MG63 (cell line): ENCODE results near the gene TMEM63B. TPM values are rescaled to one million over a fixed set of nuclear protein-coding genes. Genes with fewer than 3 reads are reported as not detected.
"Not testable (repeated sequence)": the region's sequence is repeated elsewhere in the genome, so short reads cannot be mapped to it uniquely, and the experiment has no call there.

Source experiments
- DNase-seq: peaks from one replicate; pipeline ENCODE4 v3.0.0-alpha.2; 2020
- H3K27me3 ChIP-seq: fragments of 250-450 bp; sonication (Bioruptor Pico); 2 replicates; pipeline ENCODE4 v1.5.1; 2020; ENCODE audit warnings: mild to moderate bottlenecking, moderate library complexity
- H3K36me3 ChIP-seq: fragments of 250-450 bp; sonication (Bioruptor Pico); 2 replicates; pipeline ENCODE4 v1.5.1; 2020; ENCODE audit warnings: mild to moderate bottlenecking, moderate library complexity
- H3K4me3 ChIP-seq: fragments of 250-450 bp; sonication (Bioruptor Pico); 2 replicates; pipeline ENCODE4 v1.5.1; 2020; ENCODE audit warnings: mild to moderate bottlenecking, moderate library complexity
- H3K9me3 ChIP-seq: fragments of 250-450 bp; sonication (Bioruptor Pico); 2 replicates; pipeline ENCODE4 v1.5.1; 2020; ENCODE audit warnings: mild to moderate bottlenecking, moderate library complexity
- total RNA-seq: library from RNA; depleted of rRNA; stranded (reverse); fragments of >200 nt; shearing (Covaris generic); gene quantifications from 2 replicates; pipeline ENCODE4 v1.2.3, GENCODE V29; 2014; ENCODE audit warnings: low replicate concordance

TMEM63B gene
- total RNA-seq, 1 experiment from 2014 or later: 18.4 TPM

GRCh38 chr6:44171899-44172546 is 44.7 kb downstream of the TMEM63B start:
- H3K27me3 ChIP-seq: peaks cover 7% of the 10 kb centered on the region; the same call in 1 of the 2 replicates
- DNase-seq: no peak
- no peaks in the 10 kb centered on the region for H3K9me3 ChIP-seq
- no peak overlapping the region for H3K4me3 ChIP-seq
- H3K36me3 ChIP-seq: no peaks in the 10 kb centered on the region

- H3K36me3 ChIP-seq: no peaks in the 10 kb centered on the region
- DNase-seq: peak; percentile 99
- H3K27me3 ChIP-seq: peaks cover 7% of the 10 kb centered on the region; the same call in 1 of the 2 replicates
- no peak overlapping the region for H3K4me3 ChIP-seq
- no peaks in the 10 kb centered on the region for H3K9me3 ChIP-seq
Measured at GRCh38 chr6:44172731-44173500, 45.6 kb downstream of the TMEM63B start.

GRCh38 chr6:44176130-44176761 is 48.9 kb downstream of the TMEM63B start:
- Histone ChIP-seq H3K9me3 (no peaks in the 10 kb centered on the region), H3K4me3 (no peak overlapping the region)
- DNase-seq: no peak

GRCh38 chr6:44176762-44177509 is 49.6 kb downstream of the TMEM63B start:
- Histone ChIP-seq H3K27me3 (no peaks in the 10 kb centered on the region), H3K9me3 (no peaks in the 10 kb centered on the region), H3K4me3 (no peak overlapping the region), H3K36me3 (no peaks in the 10 kb centered on the region)
- no peak for DNase-seq

More at GRCh38 chr6:44176130-44176761, 48.9 kb downstream of the TMEM63B start:
- Histone ChIP-seq H3K36me3 (no peaks in the 10 kb centered on the region), H3K27me3 (no peaks in the 10 kb centered on the region)

GRCh38 chr6:44177691-44178423 is 50.5 kb downstream of the TMEM63B start:
- no peaks in the 10 kb centered on the region for H3K36me3 ChIP-seq
- no peak overlapping the region for H3K4me3 ChIP-seq
- peak; percentile 100 for DNase-seq
- H3K9me3 ChIP-seq: no peaks in the 10 kb centered on the region
- no peaks in the 10 kb centered on the region for H3K27me3 ChIP-seq

GRCh38 chr6:44178424-44179071 is 51.2 kb downstream of the TMEM63B start:
- H3K27me3 ChIP-seq: no peaks in the 10 kb centered on the region
- no peak for DNase-seq
- H3K4me3 ChIP-seq: no peak overlapping the region
- H3K9me3 ChIP-seq: no peaks in the 10 kb centered on the region
- no peaks in the 10 kb centered on the region for H3K36me3 ChIP-seq

- Histone ChIP-seq H3K27me3 (no peaks in the 10 kb centered on the region), H3K4me3 (no peak overlapping the region), H3K36me3 (no peaks in the 10 kb centered on the region), H3K9me3 (no peaks in the 10 kb centered on the region)
- peak; percentile 89 for DNase-seq
Measured at GRCh38 chr6:44179072-44179536, 51.8 kb downstream of the TMEM63B start.

- no peaks in the 10 kb centered on the region; the same call in 1 of the 2 replicates for H3K27me3 ChIP-seq
- H3K9me3 ChIP-seq: no peaks in the 10 kb centered on the region
- H3K36me3 ChIP-seq: no peaks in the 10 kb centered on the region
Measured at GRCh38 chr6:44179648-44180047, 52.3 kb downstream of the TMEM63B start.

GRCh38 chr6:44180406-44180805 is 53.1 kb downstream of the TMEM63B start:
- Histone ChIP-seq H3K4me3 (no peak overlapping the region), H3K9me3 (no peaks in the 10 kb centered on the region), H3K27me3 (no peaks in the 10 kb centered on the region; the same call in 1 of the 2 replicates), H3K36me3 (no peaks in the 10 kb centered on the region)
- DNase-seq: no peak

More at GRCh38 chr6:44179648-44180047, 52.3 kb downstream of the TMEM63B start:
- DNase-seq: no peak
- no peak overlapping the region for H3K4me3 ChIP-seq

GRCh38 chr6:44180886-44181285 is 53.5 kb downstream of the TMEM63B start:
- no peaks in the 10 kb centered on the region; the same call in 1 of the 2 replicates for H3K27me3 ChIP-seq
- peak; percentile 53 for DNase-seq

GRCh38 chr6:44181784-44182183 is 54.4 kb downstream of the TMEM63B start:
- not testable (repeated sequence) for H3K4me3 ChIP-seq, DNase-seq, H3K27me3 ChIP-seq, H3K9me3 ChIP-seq, H3K36me3 ChIP-seq

More at GRCh38 chr6:44180886-44181285, 53.5 kb downstream of the TMEM63B start:
- no peak overlapping the region for H3K4me3 ChIP-seq
- no peaks in the 10 kb centered on the region for H3K9me3 ChIP-seq
- H3K36me3 ChIP-seq: no peaks in the 10 kb centered on the region

- DNase-seq: no peak
- Histone ChIP-seq H3K36me3 (no peaks in the 10 kb centered on the region), H3K27me3 (no peaks in the 10 kb centered on the region; the same call in 1 of the 2 replicates), H3K4me3 (no peak overlapping the region), H3K9me3 (no peaks in the 10 kb centered on the region)
Measured at GRCh38 chr6:44182911-44183390, 55.6 kb downstream of the TMEM63B start.

- H3K36me3 ChIP-seq: no peaks in the 10 kb centered on the region
- H3K27me3 ChIP-seq: no peaks in the 10 kb centered on the region; the same call in 1 of the 2 replicates
- H3K9me3 ChIP-seq: no peaks in the 10 kb centered on the region
- DNase-seq: no peak
- H3K4me3 ChIP-seq: no peak overlapping the region
Measured at GRCh38 chr6:44183783-44184182, 56.4 kb downstream of the TMEM63B start.

- not testable (repeated sequence) for H3K36me3 ChIP-seq, H3K4me3 ChIP-seq, H3K27me3 ChIP-seq, H3K9me3 ChIP-seq, DNase-seq
Measured at GRCh38 chr6:44185356-44185755, 58.0 kb downstream of the TMEM63B start.

- Histone ChIP-seq H3K36me3 (no peaks in the 10 kb centered on the region), H3K27me3 (no peaks in the 10 kb centered on the region; the same call in 1 of the 2 replicates), H3K9me3 (no peaks in the 10 kb centered on the region), H3K4me3 (no peak overlapping the region)
- DNase-seq: no peak
Measured at GRCh38 chr6:44185953-44186634, 58.7 kb downstream of the TMEM63B start.
